ENCODE results near the gene FBN2.

DNA sequence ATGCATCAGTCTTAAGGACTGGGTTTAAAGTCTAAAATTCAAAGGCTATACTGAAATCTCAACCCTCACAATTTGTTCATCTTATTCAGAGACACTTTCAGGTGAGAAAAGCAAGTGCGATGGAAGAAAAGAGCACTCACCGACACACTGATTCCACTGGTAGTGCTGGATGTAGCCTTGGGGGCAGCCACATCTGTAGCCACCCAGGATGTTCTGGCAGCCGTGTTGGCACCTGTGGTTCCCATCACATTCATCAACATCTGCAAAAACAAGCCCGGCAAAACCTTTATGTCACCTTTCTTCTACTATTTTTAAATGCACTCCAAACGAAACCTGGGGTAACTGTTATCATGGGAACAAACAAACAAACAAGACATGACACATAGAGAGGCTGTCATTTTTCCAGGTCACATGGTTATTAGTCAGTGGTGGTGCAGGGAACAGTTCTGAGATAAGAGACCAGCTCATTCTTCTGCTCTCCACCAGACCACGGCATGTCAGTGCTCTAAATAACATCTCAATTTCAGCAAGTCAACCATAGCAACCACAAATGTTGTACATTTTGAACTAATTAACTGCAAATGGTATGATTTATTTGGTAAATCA is 266.1 kb downstream of the FBN2 start:
- TF ChIP-seq RAD21 (IDR thresholded peaks at IDR 0.05; ENCODE audit: low read depth) (no peak), ZNF274 (IDR thresholded peaks at IDR 0.05; ENCODE audit: low read depth, low read length) (no peak), POLR2AphosphoS5 (IDR thresholded peaks at IDR 0.05; ENCODE audit: low read depth, low read length) (no peak), ZFX (IDR thresholded peaks at IDR 0.05) (no peak), EGR1 (IDR thresholded peaks at IDR 0.05; ENCODE audit: low read depth) (no peak)
- TF ChIP-seq, protein P1, sequence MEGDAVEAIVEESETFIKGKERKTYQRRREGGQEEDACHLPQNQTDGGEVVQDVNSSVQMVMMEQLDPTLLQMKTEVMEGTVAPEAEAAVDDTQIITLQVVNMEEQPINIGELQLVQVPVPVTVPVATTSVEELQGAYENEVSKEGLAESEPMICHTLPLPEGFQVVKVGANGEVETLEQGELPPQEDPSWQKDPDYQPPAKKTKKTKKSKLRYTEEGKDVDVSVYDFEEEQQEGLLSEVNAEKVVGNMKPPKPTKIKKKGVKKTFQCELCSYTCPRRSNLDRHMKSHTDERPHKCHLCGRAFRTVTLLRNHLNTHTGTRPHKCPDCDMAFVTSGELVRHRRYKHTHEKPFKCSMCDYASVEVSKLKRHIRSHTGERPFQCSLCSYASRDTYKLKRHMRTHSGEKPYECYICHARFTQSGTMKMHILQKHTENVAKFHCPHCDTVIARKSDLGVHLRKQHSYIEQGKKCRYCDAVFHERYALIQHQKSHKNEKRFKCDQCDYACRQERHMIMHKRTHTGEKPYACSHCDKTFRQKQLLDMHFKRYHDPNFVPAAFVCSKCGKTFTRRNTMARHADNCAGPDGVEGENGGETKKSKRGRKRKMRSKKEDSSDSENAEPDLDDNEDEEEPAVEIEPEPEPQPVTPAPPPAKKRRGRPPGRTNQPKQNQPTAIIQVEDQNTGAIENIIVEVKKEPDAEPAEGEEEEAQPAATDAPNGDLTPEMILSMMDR (IDR thresholded peaks at IDR 0.05 in 2 of 3, conservative IDR thresholded peaks at IDR 0.05 in 1 of 3; ENCODE audit: borderline replicate concordance in 1 of 3, insufficient read depth in 1 of 3, low read depth in 2 of 3, low read length in 2 of 3): no peak
- TF ChIP-seq, protein P2, sequence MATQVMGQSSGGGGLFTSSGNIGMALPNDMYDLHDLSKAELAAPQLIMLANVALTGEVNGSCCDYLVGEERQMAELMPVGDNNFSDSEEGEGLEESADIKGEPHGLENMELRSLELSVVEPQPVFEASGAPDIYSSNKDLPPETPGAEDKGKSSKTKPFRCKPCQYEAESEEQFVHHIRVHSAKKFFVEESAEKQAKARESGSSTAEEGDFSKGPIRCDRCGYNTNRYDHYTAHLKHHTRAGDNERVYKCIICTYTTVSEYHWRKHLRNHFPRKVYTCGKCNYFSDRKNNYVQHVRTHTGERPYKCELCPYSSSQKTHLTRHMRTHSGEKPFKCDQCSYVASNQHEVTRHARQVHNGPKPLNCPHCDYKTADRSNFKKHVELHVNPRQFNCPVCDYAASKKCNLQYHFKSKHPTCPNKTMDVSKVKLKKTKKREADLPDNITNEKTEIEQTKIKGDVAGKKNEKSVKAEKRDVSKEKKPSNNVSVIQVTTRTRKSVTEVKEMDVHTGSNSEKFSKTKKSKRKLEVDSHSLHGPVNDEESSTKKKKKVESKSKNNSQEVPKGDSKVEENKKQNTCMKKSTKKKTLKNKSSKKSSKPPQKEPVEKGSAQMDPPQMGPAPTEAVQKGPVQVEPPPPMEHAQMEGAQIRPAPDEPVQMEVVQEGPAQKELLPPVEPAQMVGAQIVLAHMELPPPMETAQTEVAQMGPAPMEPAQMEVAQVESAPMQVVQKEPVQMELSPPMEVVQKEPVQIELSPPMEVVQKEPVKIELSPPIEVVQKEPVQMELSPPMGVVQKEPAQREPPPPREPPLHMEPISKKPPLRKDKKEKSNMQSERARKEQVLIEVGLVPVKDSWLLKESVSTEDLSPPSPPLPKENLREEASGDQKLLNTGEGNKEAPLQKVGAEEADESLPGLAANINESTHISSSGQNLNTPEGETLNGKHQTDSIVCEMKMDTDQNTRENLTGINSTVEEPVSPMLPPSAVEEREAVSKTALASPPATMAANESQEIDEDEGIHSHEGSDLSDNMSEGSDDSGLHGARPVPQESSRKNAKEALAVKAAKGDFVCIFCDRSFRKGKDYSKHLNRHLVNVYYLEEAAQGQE (IDR thresholded peaks at IDR 0.05; ENCODE audit: low read depth): no peak
- TF ChIP-seq, protein P3, sequence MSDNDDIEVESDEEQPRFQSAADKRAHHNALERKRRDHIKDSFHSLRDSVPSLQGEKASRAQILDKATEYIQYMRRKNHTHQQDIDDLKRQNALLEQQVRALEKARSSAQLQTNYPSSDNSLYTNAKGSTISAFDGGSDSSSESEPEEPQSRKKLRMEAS (IDR thresholded peaks at IDR 0.05): no peak
